ENCODE data around the gene CACNA1C.

DNA sequence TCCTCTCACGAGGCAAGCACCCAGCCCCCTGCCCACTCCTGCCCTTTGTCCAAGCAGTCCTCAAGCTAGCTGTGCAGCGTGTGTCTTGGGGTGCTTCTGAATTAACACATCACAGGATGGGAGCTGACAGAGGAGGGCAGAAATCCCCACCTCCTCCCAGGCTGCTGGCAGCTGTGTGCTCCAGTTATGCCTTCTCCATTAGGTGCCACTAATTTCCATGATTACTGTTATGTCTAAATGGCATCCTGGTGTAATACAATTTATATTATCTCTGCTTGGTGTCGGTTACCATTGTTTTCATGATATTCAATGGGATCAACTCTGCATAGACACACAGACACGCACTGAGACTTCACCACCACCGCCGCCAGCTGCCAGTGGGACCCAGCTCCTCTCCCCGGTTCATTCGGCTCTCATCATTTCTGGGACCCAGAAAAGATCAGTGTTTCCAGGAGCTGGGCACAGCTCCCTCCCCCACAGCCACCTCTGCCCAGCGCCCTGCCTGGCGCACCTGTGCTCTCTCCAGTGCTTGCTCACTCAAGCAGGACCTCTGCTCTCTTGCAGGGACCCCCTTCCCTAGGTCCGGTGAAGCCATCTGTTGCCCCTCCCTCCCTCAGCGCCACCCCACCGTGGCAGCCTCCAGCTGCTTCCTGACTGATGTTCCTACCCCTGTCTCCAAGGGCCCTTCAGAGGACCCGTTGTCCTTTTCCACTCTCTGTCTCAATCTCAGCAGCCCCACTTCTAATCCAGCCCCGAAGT is 574.5 kb downstream of the CACNA1C start:
- TF ChIP-seq CTCF (IDR thresholded peaks at IDR 0.05), result no peak
- TF ChIP-seq RFX5 (IDR thresholded peaks at IDR 0.05; ENCODE audit: low read length), result no peak
- TF ChIP-seq, protein P1, sequence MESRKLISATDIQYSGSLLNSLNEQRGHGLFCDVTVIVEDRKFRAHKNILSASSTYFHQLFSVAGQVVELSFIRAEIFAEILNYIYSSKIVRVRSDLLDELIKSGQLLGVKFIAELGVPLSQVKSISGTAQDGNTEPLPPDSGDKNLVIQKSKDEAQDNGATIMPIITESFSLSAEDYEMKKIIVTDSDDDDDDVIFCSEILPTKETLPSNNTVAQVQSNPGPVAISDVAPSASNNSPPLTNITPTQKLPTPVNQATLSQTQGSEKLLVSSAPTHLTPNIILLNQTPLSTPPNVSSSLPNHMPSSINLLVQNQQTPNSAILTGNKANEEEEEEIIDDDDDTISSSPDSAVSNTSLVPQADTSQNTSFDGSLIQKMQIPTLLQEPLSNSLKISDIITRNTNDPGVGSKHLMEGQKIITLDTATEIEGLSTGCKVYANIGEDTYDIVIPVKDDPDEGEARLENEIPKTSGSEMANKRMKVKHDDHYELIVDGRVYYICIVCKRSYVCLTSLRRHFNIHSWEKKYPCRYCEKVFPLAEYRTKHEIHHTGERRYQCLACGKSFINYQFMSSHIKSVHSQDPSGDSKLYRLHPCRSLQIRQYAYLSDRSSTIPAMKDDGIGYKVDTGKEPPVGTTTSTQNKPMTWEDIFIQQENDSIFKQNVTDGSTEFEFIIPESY (IDR thresholded peaks at IDR 0.05; ENCODE audit: borderline replicate concordance, low read depth), result no peak
- TF ChIP-seq GATA2 (CRISPR knock-in tag; IDR thresholded peaks at IDR 0.05), result no peak
- TF ChIP-seq EP300 (IDR thresholded peaks at IDR 0.05; ENCODE audit: borderline replicate concordance in 1 of 2, low read depth in 1 of 2, low read length in 1 of 2), result no peak
- TF ChIP-seq NRF1 (IDR thresholded peaks at IDR 0.05; ENCODE audit: low read depth, low read length), result no peak
- no peak for TF ChIP-seq MEF2A (IDR thresholded peaks at IDR 0.05; ENCODE audit: borderline replicate concordance, low read depth)
